Measurements from ENCODE around the gene MTARC1.

DNA sequence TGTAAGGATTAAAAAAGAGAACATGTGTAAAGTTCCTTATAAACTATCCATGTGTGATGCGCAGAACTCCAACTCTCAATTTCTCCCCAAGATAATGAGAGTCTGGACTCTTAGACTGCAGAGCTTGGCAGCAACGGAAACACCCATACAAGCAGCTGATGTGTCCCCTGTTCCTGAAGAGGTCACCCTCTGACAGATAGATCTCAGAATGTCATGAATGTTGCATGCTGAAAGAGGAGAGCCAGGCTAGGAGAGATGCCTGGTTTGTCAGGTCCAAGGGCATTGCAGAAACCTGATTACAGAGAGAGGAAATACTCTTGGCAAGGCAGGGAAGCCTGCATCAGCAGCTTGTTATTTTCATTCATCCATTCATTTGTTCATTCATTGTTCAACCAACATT lies 24.2 kb downstream of the MTARC1 start:
- TF ChIP-seq, protein P1, sequence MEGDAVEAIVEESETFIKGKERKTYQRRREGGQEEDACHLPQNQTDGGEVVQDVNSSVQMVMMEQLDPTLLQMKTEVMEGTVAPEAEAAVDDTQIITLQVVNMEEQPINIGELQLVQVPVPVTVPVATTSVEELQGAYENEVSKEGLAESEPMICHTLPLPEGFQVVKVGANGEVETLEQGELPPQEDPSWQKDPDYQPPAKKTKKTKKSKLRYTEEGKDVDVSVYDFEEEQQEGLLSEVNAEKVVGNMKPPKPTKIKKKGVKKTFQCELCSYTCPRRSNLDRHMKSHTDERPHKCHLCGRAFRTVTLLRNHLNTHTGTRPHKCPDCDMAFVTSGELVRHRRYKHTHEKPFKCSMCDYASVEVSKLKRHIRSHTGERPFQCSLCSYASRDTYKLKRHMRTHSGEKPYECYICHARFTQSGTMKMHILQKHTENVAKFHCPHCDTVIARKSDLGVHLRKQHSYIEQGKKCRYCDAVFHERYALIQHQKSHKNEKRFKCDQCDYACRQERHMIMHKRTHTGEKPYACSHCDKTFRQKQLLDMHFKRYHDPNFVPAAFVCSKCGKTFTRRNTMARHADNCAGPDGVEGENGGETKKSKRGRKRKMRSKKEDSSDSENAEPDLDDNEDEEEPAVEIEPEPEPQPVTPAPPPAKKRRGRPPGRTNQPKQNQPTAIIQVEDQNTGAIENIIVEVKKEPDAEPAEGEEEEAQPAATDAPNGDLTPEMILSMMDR (conservative IDR thresholded peaks at IDR 0.05; ENCODE audit: low read depth, low read length): no peak
- TF ChIP-seq POLR2A (IDR thresholded peaks at IDR 0.05; ENCODE audit: low read depth, low read length): no peak
- no peak for TF ChIP-seq MAFK (IDR thresholded peaks at IDR 0.05; ENCODE audit: low read depth, low read length)
- no peak for TF ChIP-seq RFX5 (IDR thresholded peaks at IDR 0.05; ENCODE audit: low read depth, low read length)
- TF ChIP-seq BHLHE40 (IDR thresholded peaks at IDR 0.05; ENCODE audit: low read depth, low read length): no peak
- TF ChIP-seq SMC3 (IDR thresholded peaks at IDR 0.05; ENCODE audit: low read depth, low read length): no peak
- TF ChIP-seq, protein P2, sequence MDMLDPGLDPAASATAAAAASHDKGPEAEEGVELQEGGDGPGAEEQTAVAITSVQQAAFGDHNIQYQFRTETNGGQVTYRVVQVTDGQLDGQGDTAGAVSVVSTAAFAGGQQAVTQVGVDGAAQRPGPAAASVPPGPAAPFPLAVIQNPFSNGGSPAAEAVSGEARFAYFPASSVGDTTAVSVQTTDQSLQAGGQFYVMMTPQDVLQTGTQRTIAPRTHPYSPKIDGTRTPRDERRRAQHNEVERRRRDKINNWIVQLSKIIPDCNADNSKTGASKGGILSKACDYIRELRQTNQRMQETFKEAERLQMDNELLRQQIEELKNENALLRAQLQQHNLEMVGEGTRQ (IDR thresholded peaks at IDR 0.05; ENCODE audit: low read depth, low read length): no peak
- no peak for TF ChIP-seq NFE2L2 (IDR thresholded peaks at IDR 0.05; ENCODE audit: low read depth, low read length)
- TF ChIP-seq MXI1 (IDR thresholded peaks at IDR 0.05; ENCODE audit: borderline replicate concordance, low read depth, low read length): no peak
- TF ChIP-seq MAZ (IDR thresholded peaks at IDR 0.05; ENCODE audit: borderline replicate concordance, low read depth, low read length): no peak
- TF ChIP-seq CEBPB (IDR thresholded peaks at IDR 0.05; ENCODE audit: low read depth, low read length): no peak
- TF ChIP-seq, protein P3, sequence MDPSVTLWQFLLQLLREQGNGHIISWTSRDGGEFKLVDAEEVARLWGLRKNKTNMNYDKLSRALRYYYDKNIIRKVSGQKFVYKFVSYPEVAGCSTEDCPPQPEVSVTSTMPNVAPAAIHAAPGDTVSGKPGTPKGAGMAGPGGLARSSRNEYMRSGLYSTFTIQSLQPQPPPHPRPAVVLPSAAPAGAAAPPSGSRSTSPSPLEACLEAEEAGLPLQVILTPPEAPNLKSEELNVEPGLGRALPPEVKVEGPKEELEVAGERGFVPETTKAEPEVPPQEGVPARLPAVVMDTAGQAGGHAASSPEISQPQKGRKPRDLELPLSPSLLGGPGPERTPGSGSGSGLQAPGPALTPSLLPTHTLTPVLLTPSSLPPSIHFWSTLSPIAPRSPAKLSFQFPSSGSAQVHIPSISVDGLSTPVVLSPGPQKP (IDR thresholded peaks at IDR 0.05; ENCODE audit: borderline replicate concordance, low read depth, low read length): no peak
- no peak for TF ChIP-seq RCOR1 (IDR thresholded peaks at IDR 0.05; ENCODE audit: insufficient replicate concordance, low read length)

Measured in IMR-90 (cell line).